GM12891 (cell line): Measurements from ENCODE around the gene LRIG1. TPM values are rescaled to one million over a fixed set of nuclear protein-coding genes. Genes with fewer than 3 reads are reported as not detected.
A peak's percentile ranks its signal among the peaks of the same experiment; 100 is the strongest.

ENCODE experiments used
- DNase-seq: peaks from one replicate; pipeline ENCODE4 v3.0.0; 2011; ENCODE audit warnings: low spot score; ENCODE audit not compliant: insufficient read length
- FAIRE-seq: peaks from 2 replicates; lab custom pipeline; 2011; peaks lifted over from hg19 to GRCh38; lab: Jason Lieb, UNC
- PAX5 ChIP-seq: IDR thresholded peaks from 2 replicates; pipeline ENCODE4 v1.6.1; 2011; ENCODE audit warnings: low read length, moderate library complexity, mild to moderate bottlenecking; ENCODE audit not compliant: insufficient read depth, severe bottlenecking
- POLR2A ChIP-seq: IDR thresholded peaks from 2 replicates; pipeline ENCODE4 v1.6.1; 2011; ENCODE audit warnings: low read depth, low read length, control low read depth
- POLR2AphosphoS5 ChIP-seq: IDR thresholded peaks from 2 replicates; pipeline ENCODE4 v1.6.1; 2011; ENCODE audit warnings: low read depth, low read length, control low read depth
- POU2F2 ChIP-seq: IDR thresholded peaks from 2 replicates; pipeline ENCODE4 v1.6.1; 2011; ENCODE audit warnings: low read depth, mild to moderate bottlenecking, control low read depth, low read length, moderate library complexity
- SPI1 ChIP-seq: IDR thresholded peaks from 2 replicates; pipeline ENCODE4 v1.6.1; 2011; ENCODE audit warnings: low read depth, low read length, control low read depth
- TAF1 ChIP-seq: IDR thresholded peaks from 2 replicates; pipeline ENCODE4 v1.6.1; 2011; ENCODE audit warnings: low read depth, low read length, control low read depth
- polyA plus RNA-seq: library from polyadenylated mRNA; unstranded; fragments of >200 nt; gene quantifications from one replicate; pipeline ENCODE4 v1.2.1, GENCODE V29; 2012; ENCODE audit warnings: low read depth, missing spikeins, inconsistent platforms; ENCODE audit not compliant: missing spikeins

Gene LRIG1, protein sequence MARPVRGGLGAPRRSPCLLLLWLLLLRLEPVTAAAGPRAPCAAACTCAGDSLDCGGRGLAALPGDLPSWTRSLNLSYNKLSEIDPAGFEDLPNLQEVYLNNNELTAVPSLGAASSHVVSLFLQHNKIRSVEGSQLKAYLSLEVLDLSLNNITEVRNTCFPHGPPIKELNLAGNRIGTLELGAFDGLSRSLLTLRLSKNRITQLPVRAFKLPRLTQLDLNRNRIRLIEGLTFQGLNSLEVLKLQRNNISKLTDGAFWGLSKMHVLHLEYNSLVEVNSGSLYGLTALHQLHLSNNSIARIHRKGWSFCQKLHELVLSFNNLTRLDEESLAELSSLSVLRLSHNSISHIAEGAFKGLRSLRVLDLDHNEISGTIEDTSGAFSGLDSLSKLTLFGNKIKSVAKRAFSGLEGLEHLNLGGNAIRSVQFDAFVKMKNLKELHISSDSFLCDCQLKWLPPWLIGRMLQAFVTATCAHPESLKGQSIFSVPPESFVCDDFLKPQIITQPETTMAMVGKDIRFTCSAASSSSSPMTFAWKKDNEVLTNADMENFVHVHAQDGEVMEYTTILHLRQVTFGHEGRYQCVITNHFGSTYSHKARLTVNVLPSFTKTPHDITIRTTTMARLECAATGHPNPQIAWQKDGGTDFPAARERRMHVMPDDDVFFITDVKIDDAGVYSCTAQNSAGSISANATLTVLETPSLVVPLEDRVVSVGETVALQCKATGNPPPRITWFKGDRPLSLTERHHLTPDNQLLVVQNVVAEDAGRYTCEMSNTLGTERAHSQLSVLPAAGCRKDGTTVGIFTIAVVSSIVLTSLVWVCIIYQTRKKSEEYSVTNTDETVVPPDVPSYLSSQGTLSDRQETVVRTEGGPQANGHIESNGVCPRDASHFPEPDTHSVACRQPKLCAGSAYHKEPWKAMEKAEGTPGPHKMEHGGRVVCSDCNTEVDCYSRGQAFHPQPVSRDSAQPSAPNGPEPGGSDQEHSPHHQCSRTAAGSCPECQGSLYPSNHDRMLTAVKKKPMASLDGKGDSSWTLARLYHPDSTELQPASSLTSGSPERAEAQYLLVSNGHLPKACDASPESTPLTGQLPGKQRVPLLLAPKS
- polyA plus RNA-seq, result 6.5 TPM

DNA sequence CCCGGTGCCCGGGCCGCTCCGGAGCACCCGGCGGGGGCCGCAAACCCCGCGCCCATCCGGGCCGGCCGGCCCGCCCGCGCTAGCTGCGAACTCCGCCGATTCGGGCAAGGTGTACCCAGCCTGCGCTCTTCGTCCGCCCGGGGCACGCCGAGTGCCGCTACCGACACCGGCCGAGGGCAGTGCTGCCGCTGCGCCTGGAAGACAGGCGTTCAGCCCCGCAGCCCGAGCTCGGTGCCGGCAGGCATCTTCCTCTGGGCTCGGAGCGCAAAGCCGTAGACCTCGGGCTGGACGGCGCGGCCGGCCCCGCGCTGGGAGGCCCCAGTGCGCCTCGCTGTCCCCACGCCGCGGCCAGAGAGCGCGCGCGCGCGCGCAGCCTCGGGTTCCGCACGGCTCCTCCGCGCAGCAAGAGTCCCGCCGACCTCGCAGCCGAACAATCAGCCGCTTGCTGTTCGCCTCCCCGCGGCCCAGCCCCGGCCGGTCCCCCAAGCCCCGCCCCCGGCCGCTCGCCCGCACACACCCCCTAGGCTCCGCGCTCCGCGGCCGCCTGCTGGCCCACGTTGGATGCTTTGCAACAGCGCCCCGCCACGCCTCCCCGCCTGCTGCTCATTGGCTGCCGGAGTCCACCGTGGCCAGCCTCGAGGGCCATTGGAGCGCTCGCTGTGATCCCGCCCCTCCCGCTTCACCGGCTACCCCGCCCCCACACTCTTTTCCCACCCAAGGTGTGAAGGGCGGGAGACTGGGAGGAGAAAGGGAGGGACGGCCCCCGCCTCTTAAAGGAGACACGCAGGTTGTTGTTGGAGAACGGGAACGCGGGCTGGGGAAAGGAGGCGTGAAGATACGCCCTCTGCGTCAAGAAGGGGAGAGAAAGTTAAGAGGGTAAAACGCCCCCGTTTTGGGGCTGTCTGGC is at the start of gene LRIG1:
LRIG1 (minus strand) TSS at position 447 of the 907 bp plus-strand sequence. CDS start 615 bp downstream, outside the sequence.
- DNase-seq (peak; percentile 89), FAIRE-seq (peak; percentile 95)
- TF ChIP-seq SPI1 (no peak), POLR2A (no peak), PAX5 (no peak), TAF1 (no peak), POLR2AphosphoS5 (no peak), POU2F2 (no peak)

DNA sequence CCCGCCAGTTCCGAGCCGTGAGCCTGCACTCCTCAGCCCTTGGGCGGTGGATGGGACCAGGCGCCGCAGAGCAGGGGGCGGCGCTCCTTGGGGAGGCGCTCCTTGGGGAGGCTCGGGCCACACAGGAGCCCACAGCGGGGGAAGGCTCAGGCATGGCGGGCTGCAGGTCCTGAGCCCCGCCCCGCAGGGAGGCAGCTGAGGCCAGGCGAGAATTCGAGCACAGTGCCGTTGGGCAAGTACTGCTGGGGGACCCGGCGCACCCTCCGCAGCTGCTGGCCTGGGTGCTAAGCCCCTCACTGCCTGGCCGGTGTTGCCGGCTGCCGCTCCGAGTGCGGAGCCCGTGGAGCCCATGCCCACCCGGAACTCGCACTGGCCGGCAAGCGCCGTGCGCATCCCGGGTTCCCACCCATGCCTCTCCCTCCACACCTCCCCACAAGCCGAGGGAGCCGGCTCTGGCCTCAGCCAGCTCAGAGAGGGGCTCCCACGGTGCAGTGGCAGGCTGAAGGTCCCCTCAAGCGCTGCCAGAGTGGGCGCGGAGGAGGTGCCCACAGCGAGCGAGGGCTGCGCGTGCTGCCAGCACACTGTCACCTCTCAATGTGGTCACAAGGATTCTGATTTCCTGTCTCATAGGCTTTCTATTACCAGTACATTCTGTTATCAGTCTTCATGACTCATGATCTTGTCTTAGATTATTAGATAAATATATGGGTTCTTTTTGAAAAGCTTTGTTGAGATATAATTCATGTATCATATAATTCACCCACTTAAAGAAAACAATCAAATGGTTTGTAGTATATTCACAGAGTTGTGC is 44.0 kb upstream of the LRIG1 start:
- TF ChIP-seq PAX5, result no peak
- no peak for TF ChIP-seq TAF1
- no peak for TF ChIP-seq SPI1
- no peak for TF ChIP-seq POU2F2
- TF ChIP-seq POLR2A, result no peak
- no peak for TF ChIP-seq POLR2AphosphoS5
- DNase-seq (no peak), FAIRE-seq (no peak)

DNA sequence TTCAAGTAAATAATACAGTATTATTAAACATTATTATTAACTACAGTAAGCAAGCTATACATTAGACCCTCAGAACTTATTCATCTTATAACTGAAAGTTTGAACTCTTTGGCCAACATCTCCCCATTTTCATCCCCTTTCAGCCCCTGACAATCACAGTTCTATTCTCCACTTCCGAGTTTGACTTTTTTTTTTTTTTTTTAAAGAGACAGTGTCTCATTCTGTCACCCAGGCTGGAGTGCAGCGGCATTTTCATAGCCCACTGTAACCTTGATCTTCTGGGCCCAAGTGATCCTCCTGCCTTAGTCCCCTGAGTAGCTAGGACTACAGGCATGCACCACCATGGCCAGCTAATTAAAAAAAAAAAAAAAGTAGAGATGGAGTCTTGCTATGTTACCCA is 41.3 kb upstream of the LRIG1 start:
- no peak for DNase-seq
- TF ChIP-seq POLR2AphosphoS5 (no peak), PAX5 (no peak), TAF1 (no peak), SPI1 (no peak), POLR2A (no peak), POU2F2 (no peak)
- FAIRE-seq, result no peak

DNA sequence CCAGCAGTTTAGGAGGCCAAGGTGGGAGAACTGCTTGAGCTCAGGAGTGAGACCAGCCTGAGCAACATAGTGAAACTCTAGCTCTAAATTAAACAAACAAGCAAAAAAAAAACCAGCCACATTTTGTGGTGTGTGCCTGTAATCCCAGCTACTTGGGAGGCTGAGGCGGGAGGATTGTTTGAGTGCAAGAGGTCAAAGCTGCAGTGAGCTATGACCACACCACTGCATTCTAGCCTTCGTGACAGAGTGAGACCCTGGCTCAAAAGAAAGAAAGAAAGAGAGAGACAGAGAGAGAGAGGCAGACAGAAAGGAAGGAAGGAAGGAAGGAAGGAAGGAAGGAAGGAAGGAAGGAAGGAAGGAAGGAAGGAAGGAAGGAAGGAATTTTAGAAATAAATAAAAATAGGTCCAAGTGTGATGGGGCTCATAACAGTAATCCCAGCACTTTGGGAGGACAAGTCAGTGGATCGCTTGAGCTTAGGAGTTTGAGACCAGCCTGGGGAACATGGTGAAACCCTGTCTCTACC is 38.7 kb upstream of the LRIG1 start:
- TF ChIP-seq SPI1 (no peak), POLR2AphosphoS5 (no peak), POLR2A (no peak), TAF1 (no peak), PAX5 (no peak), POU2F2 (no peak)
- DNase-seq (no peak), FAIRE-seq (no peak)

DNA sequence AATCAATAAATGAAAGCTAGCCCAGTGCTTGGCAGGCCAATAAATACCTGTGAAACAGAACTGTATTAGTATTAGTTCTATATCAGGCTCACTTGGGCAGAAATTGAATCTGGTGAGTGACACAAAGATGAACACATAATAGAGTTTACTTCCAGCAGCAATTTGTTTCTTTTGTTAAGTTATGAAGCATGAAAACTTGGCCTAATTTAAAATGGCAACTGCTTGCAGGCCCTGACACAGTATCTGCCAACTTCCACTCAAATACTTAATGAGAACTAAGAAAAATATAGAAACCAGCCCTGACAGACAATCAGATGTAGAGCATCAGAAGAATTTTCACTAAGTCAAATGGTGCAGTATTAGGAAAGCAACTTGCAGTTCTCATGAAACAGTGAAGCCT is 37.6 kb upstream of the LRIG1 start:
- DNase-seq, result no peak
- FAIRE-seq, result no peak
- TF ChIP-seq TAF1 (no peak), POLR2AphosphoS5 (no peak), POU2F2 (no peak), POLR2A (no peak), PAX5 (no peak), SPI1 (no peak)

DNA sequence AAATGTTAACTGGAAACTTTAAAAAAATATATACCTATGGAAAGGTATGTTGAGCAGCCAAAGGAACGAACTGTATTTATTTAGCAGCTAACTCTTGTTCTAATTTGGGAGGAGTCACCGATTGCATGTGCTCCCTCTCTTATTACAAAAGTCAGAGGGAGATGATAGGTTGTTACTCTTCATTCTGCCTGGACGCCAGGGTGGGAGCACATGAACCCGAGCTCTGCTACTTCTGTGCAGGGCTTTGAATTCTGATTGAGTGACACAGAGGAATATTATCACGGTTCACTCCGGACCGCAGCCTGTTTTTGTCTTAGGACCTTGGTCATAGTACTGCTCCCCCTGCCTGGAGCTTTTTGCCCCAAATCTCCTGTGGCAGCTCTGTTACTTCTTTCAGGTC is 36.9 kb upstream of the LRIG1 start:
- TF ChIP-seq PAX5 (no peak), POLR2AphosphoS5 (no peak), TAF1 (no peak), POLR2A (no peak), POU2F2 (no peak), SPI1 (no peak)
- DNase-seq (no peak), FAIRE-seq (no peak)

DNA sequence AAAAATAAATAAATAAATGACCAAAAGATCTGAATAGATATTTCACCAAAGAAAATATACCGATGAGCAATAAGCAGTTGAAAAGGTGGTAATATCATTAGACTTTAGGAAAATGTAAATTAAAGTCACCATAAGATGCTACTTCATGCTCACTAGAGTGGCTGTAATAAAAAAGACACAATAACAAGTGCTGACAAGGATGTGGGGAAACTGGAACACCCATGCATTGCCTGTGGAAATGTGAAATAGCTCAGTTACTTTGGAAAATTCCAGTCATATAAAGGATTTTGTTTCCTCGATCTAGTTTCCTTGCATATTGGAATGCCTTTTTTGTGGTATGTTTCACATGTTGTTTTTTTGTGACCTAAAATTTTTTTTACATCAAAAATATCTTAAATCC is 36.0 kb upstream of the LRIG1 start:
- TF ChIP-seq SPI1, result no peak
- no peak for TF ChIP-seq POLR2A
- no peak for TF ChIP-seq POLR2AphosphoS5
- TF ChIP-seq POU2F2, result no peak
- TF ChIP-seq TAF1, result no peak
- FAIRE-seq, result no peak
- no peak for DNase-seq

DNA sequence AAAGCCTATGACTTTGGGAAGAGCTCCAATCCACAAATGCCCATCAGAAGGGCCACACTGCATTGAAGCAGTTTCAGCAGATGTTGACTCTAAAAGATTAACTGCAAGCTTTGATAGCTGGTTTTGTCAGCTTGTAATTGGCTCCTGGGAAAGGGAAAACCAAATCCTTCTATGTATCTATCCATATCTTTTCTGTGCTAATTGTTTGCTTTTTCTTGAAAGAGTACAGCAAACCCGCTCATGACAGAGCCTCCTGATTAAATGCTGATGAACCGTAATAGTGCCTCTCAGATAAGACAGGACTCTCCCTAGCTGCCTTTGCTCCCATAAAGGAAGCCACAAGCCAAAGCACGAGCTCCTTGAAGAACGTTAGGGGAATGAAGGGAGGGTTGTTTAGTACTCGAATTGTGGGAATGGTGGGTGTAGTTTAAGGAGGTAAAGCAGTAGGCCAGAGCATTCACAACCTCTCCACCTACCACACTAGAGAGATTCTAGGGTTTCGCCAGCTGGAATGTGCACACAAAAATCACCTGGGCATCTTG is 33.6 kb upstream of the LRIG1 start:
- no peak for TF ChIP-seq POLR2A
- no peak for TF ChIP-seq POU2F2
- TF ChIP-seq SPI1, result no peak
- no peak for TF ChIP-seq POLR2AphosphoS5
- no peak for TF ChIP-seq TAF1
- TF ChIP-seq PAX5, result no peak
- no peak for DNase-seq
- FAIRE-seq, result no peak
